GM23248 (cell line): ENCODE data around the gene MYO18B.

Source experiments
- EZH2 ChIP-seq: fragments of 200-600 bp; sonication (generic); IDR thresholded peaks from 2 replicates; pipeline ENCODE4 v1.6.1; 2018; ENCODE audit warnings: antibody characterized with exemption, mild to moderate bottlenecking; ENCODE audit not compliant: insufficient read depth, poor library complexity, severe bottlenecking
- EZH2phosphoT487 ChIP-seq: fragments of 200-600 bp; sonication (generic); IDR thresholded peaks from 2 replicates; pipeline ENCODE4 v1.6.1; 2018; ENCODE audit warnings: antibody characterized with exemption, moderate library complexity, mild to moderate bottlenecking, low read depth; ENCODE audit not compliant: insufficient read depth

- TF ChIP-seq EZH2 (no peak), EZH2phosphoT487 (no peak)
Measured at GRCh38 chr22:25777870-25778269, 35.9 kb downstream of the MYO18B start.
